HFFc6 (cell line): ENCODE data around the gene TTLL6. TPM values are rescaled to one million over a fixed set of nuclear protein-coding genes. Genes with fewer than 3 reads are reported as not detected.
"Not testable (repeated sequence)": the region's sequence is repeated elsewhere in the genome, so short reads cannot be mapped to it uniquely, and the experiment has no call there.

Source experiments
- DNase-seq: peaks from one replicate; pipeline ENCODE4 v3.0.0-alpha.2; 2018
- H3K27ac Mint-ChIP-seq: 2 replicates; pipeline ENCODE4 v1.8.0; 2020; ENCODE audit warnings: mild to moderate bottlenecking, mixed read lengths
- H3K27me3 Mint-ChIP-seq: 2 replicates; pipeline ENCODE4 v1.8.0; 2021; ENCODE audit warnings: mild to moderate bottlenecking, moderate library complexity, mixed read lengths; ENCODE audit not compliant: insufficient read depth
- H3K36me3 Mint-ChIP-seq: 2 replicates; pipeline ENCODE4 v1.8.0; 2021; ENCODE audit warnings: low read depth, mixed read lengths
- H3K4me1 Mint-ChIP-seq: 2 replicates; pipeline ENCODE4 v1.8.0; 2020; ENCODE audit warnings: low read depth, mixed read lengths
- H3K4me3 Mint-ChIP-seq: 2 replicates; pipeline ENCODE4 v1.8.0; 2020; ENCODE audit warnings: mild to moderate bottlenecking, moderate library complexity, mixed read lengths
- H3K9me3 Mint-ChIP-seq: 2 replicates; pipeline ENCODE4 v1.8.0; 2020; ENCODE audit warnings: mild to moderate bottlenecking, mixed read lengths
- total RNA-seq, 6 experiments: library from RNA; stranded (reverse); fragmentation: NEBNext Ultra II Directional; extraction: Animal tissue kit (Norgen Biotek cat#: 25700); gene quantifications; 2 replicates in 1 of 6; 3 replicates in 5 of 6; pipeline ENCODE4 v1.2.3, GENCODE V29; 2021
- TF ChIP-seq, protein P1 (sequence below): fragments of 200-600 bp; sonication (generic); IDR thresholded peaks from 2 replicates; pipeline ENCODE4 v1.5.0; 2021; ENCODE audit warnings: antibody characterized with exemption, mild to moderate bottlenecking

The TTLL6 gene
- total RNA-seq, 6 experiments from 2014 or later: not detected

DNA sequence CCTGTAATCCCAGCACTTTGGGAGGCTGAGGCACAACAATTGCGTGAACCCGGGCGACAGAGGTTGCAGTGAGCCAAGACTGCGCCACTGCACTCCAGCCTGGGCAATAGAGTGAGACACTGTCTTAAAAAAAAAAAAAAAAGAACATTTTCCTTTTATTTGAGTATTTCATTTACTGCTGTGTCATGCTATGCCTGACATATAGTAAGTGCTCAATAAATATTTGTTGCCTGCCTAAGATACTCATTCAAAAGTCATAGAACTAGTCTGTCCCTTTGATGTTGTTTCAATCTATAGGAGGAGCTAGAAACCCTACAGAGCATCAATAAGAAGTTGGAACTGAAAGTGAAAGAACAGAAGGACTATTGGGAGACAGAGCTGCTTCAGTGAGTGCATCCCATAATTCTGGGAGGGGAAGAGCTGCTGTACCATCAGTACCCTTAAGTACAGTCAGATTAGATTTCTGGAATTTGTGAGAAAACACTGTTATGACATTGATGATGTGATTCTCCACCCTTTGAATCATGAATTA lies 33.8 kb upstream of the TTLL6 start:
- peaks cover 23% of the 10 kb centered on the region for H3K36me3 Mint-ChIP-seq
- H3K9me3 Mint-ChIP-seq: no peaks in the 10 kb centered on the region
- 0 out of 2 replicates have a peak, but pooled peaks cover 5% of the 10 kb centered on the region for H3K4me1 Mint-ChIP-seq
- no peak for DNase-seq
- TF ChIP-seq, protein P1, sequence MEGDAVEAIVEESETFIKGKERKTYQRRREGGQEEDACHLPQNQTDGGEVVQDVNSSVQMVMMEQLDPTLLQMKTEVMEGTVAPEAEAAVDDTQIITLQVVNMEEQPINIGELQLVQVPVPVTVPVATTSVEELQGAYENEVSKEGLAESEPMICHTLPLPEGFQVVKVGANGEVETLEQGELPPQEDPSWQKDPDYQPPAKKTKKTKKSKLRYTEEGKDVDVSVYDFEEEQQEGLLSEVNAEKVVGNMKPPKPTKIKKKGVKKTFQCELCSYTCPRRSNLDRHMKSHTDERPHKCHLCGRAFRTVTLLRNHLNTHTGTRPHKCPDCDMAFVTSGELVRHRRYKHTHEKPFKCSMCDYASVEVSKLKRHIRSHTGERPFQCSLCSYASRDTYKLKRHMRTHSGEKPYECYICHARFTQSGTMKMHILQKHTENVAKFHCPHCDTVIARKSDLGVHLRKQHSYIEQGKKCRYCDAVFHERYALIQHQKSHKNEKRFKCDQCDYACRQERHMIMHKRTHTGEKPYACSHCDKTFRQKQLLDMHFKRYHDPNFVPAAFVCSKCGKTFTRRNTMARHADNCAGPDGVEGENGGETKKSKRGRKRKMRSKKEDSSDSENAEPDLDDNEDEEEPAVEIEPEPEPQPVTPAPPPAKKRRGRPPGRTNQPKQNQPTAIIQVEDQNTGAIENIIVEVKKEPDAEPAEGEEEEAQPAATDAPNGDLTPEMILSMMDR: no peak
- H3K27ac Mint-ChIP-seq: peak overlapping the region; percentile 6; the same call in 1 of the 2 replicates
- no peaks in the 10 kb centered on the region for H3K27me3 Mint-ChIP-seq
- no peak overlapping the region for H3K4me3 Mint-ChIP-seq

DNA sequence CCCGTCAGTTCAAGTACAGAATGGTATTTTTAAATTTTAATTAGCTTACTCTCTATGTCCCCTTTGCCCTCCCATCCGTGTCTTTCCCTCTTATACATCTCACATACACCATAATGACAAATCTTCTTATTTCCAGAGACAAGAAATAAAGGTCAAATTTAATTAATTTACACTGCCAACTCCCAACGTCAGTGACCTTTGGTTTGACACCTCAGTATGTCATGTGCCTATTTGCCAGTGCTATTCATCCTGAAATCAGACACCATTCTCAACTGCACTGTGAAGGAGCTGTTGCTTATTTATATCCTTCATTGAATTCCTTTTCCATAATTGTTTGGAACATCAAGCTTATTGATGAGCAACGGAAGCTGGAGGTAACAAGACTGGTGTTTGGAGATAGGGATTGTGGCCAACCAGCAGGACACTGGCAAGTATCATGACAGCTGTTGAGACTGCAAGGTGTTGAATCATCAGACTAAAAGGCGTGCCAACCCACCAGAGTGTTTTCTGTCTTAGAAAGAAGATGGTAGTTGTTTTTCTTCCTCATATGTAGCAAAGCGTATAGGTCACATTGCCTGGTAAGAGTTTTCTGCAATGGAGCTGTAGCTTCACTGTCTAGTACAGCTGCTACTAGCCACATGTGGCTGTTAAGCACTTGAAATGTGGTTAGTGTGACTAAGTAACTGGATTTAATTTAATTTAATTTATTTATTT lies 26.3 kb upstream of the TTLL6 start:
- Mint-ChIP-seq H3K27me3 (no peaks in the 10 kb centered on the region; the same call in 1 of the 2 replicates), H3K4me1 (peaks cover 37% of the 10 kb centered on the region), H3K4me3 (no peak overlapping the region), H3K36me3 (peaks cover 13% of the 10 kb centered on the region), H3K27ac (no peak overlapping the region), H3K9me3 (no peaks in the 10 kb centered on the region)
- DNase-seq: no peak
- TF ChIP-seq, protein P1: no peak

DNA sequence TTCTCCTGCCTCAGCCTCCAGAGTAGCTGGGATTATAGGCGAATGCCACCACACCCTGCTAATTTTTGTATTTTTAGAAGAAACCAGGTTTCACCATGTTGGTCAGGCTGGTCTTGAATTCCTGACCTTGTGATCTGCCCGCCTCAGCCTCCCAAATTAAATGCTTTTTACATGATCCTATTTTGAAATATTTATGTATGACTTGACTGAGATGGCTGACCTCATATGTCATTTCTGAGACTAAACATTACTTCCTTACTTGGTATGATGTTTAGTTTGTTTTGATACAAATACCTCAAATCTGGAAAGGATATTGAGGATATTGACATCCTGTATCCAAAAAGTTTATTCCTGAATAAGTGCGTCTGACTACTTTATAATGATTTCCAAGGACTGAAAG lies 25.7 kb upstream of the TTLL6 start:
- TF ChIP-seq, protein P1: no peak
- Mint-ChIP-seq H3K27me3 (no peaks in the 10 kb centered on the region; the same call in 1 of the 2 replicates), H3K36me3 (peaks cover 8% of the 10 kb centered on the region), H3K4me1 (peaks cover 37% of the 10 kb centered on the region), H3K4me3 (no peak overlapping the region), H3K27ac (no peak overlapping the region; the same call in 1 of the 2 replicates), H3K9me3 (no peaks in the 10 kb centered on the region)
- DNase-seq: no peak

DNA sequence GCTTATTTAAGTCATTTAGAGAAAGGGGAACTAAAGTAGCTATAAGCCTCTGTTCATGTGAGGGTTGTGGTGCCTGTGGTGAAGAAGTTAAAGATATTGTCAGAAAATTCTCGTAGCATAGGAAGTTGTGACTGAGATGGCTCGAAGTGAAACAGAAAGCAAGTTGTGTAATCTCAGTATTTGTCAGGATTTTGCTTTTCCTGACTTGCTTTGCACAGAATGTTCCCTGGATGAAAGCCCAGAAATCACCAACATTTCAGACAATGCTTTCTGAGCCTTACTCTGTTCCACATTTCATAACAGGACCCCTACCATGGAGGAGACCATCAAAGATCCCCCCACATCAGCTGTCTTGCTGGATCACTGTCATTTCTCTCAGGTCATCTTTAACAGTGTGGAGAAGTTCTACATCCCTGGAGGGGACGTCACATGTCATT lies 24.4 kb upstream of the TTLL6 start:
- Mint-ChIP-seq H3K27ac (peak overlapping the region; percentile 95), H3K36me3 (peaks cover 8% of the 10 kb centered on the region), H3K27me3 (no peaks in the 10 kb centered on the region; the same call in 1 of the 2 replicates), H3K9me3 (no peaks in the 10 kb centered on the region), H3K4me1 (peaks cover 39% of the 10 kb centered on the region), H3K4me3 (peak overlapping the region; percentile 90)
- DNase-seq: peak; percentile 46
- TF ChIP-seq, protein P1: no peak

DNA sequence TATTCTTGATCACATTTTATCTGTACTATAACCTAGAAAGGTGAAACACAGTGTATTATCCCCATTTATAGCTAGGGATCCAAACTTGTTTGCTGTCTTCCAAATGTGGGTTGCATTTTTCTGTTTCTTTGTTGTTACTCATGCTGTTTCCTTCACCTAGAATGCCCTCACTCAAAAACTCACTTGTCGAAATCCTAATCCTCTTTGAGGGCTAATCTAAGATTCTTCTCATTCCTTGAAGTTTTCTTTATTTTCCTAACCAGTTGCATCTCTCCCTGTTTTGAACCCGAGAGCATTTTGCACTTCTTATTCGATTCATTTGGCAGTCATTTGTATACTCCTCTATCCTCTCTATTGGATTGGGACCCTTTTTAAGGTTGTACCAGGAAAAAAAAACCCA lies 23.4 kb upstream of the TTLL6 start:
- TF ChIP-seq, protein P1: no peak
- no peak for DNase-seq
- peaks cover 44% of the 10 kb centered on the region for H3K4me1 Mint-ChIP-seq
- H3K4me3 Mint-ChIP-seq: peak overlapping the region; percentile 90
- H3K9me3 Mint-ChIP-seq: no peaks in the 10 kb centered on the region
- H3K36me3 Mint-ChIP-seq: peaks cover 8% of the 10 kb centered on the region
- H3K27me3 Mint-ChIP-seq: no peaks in the 10 kb centered on the region; the same call in 1 of the 2 replicates
- peak overlapping the region; percentile 95 for H3K27ac Mint-ChIP-seq

DNA sequence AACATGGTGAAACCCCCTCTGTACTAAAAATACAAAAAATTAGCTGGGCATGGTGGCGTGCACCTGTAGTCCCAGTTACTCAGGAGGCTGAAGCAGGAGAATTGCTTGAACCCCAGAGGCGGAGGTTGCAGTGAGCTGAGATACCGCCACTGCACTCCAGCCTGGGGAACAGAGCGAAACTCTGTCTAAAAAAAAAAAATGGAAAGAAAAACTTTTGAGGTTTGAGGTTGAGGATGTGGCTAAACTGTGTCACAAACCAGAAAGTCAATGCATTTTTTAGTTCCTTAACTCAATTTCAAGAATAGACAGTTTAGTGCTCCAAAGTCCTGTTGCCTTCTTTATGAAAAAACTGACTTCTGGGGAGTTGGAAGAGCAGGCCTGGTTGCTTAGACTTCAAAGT lies 20.4 kb upstream of the TTLL6 start:
- H3K36me3 Mint-ChIP-seq, H3K27me3 Mint-ChIP-seq, H3K4me3 Mint-ChIP-seq, H3K9me3 Mint-ChIP-seq, H3K27ac Mint-ChIP-seq, DNase-seq: not testable (repeated sequence)
- peaks cover 33% of the 10 kb centered on the region for H3K4me1 Mint-ChIP-seq
